WTC11 (cell line): ENCODE measurements around the gene ATXN7. TPM values are rescaled to one million over a fixed set of nuclear protein-coding genes. Genes with fewer than 3 reads are reported as not detected.

Experiments
- ATAC-seq: fragments of 200-7000 bp; cut with Tn5 transposase; 2 replicates; pipeline ENCODE4 v1.10.0; 2021; ENCODE audit warnings: mild to moderate bottlenecking, moderate library complexity
- CTCF ChIA-PET: fragments of 300-600 bp; sonication (Branson Sonifier 250); formaldehyde crosslinking; loops from one replicate; lab custom pipeline; 2021; ENCODE audit warnings: antibody characterized with exemption; lab: Charles Lee
- POLR2A ChIA-PET: fragments of 350-600 bp; sonication (Branson Sonifier 250); formaldehyde crosslinking; loops from one replicate; lab custom pipeline; 2021; ENCODE audit warnings: antibody characterized with exemption; lab: Charles Lee
- DNase-seq: peaks from one replicate; pipeline ENCODE4 v3.0.0; 2021; ENCODE audit warnings: low spot score
- H3K27ac Mint-ChIP-seq: 2 replicates; pipeline ENCODE4 v1.8.0; 2021; ENCODE audit warnings: mixed read lengths
- H3K27me3 Mint-ChIP-seq: 2 replicates; pipeline ENCODE4 v1.8.0; 2021; ENCODE audit warnings: low read depth, mild to moderate bottlenecking, moderate library complexity, mixed read lengths
- H3K36me3 Mint-ChIP-seq: 2 replicates; pipeline ENCODE4 v1.8.0; 2021; ENCODE audit warnings: mixed read lengths
- H3K4me1 Mint-ChIP-seq: 2 replicates; pipeline ENCODE4 v1.8.0; 2022; ENCODE audit warnings: mixed read lengths
- H3K4me3 Mint-ChIP-seq: 2 replicates; pipeline ENCODE4 v1.8.0; 2021; ENCODE audit warnings: mild to moderate bottlenecking, moderate library complexity, mixed read lengths
- H3K9me3 Mint-ChIP-seq: 2 replicates; pipeline ENCODE4 v1.8.0; 2021; ENCODE audit warnings: mixed read lengths
- AFF4 ChIP-seq: sonication (generic); formaldehyde crosslinking; IDR thresholded peaks from 2 replicates; pipeline ENCODE4 v1.8.1; 2023; ENCODE audit warnings: mild to moderate bottlenecking, missing genetic modification reagents, borderline replicate concordance
- ATF6 ChIP-seq: sonication (generic); formaldehyde crosslinking; IDR thresholded peaks from 2 replicates; pipeline ENCODE4 v1.8.1; 2023; ENCODE audit warnings: mild to moderate bottlenecking, missing genetic modification reagents
- CREM ChIP-seq: sonication (generic); formaldehyde crosslinking; IDR thresholded peaks from 2 replicates; pipeline ENCODE4 v1.8.1; 2022; ENCODE audit warnings: mild to moderate bottlenecking, missing genetic modification reagents, moderate library complexity
- CTCF ChIP-seq: fragments of 200-600 bp; IDR thresholded peaks from 2 replicates; pipeline ENCODE4 v1.8.0; 2022; ENCODE audit warnings: antibody characterized with exemption
- IRF1 ChIP-seq: sonication (generic); formaldehyde crosslinking; IDR thresholded peaks from 2 replicates; pipeline ENCODE4 v1.8.0; 2023; ENCODE audit warnings: missing genetic modification reagents
- JUN ChIP-seq: sonication (generic); formaldehyde crosslinking; IDR thresholded peaks from 2 replicates; pipeline ENCODE4 v1.8.0; 2023; ENCODE audit warnings: mild to moderate bottlenecking, missing genetic modification reagents
- MAX ChIP-seq: sonication (generic); formaldehyde crosslinking; IDR thresholded peaks from 2 replicates; pipeline ENCODE4 v1.8.0; 2022; ENCODE audit warnings: mild to moderate bottlenecking, missing genetic modification reagents
- NR3C1 ChIP-seq: sonication (generic); formaldehyde crosslinking; conservative IDR thresholded peaks from 2 replicates; pipeline ENCODE4 v1.8.1; 2023; ENCODE audit warnings: low read depth, mild to moderate bottlenecking, missing genetic modification reagents
- TEAD1 ChIP-seq: sonication (generic); formaldehyde crosslinking; IDR thresholded peaks from 2 replicates; pipeline ENCODE4 v1.8.0; 2022; ENCODE audit warnings: mild to moderate bottlenecking, missing genetic modification reagents
- ZNF219 ChIP-seq: sonication (generic); formaldehyde crosslinking; IDR thresholded peaks from 2 replicates; pipeline ENCODE4 v1.8.0; 2023; ENCODE audit warnings: missing genetic modification reagents, mild to moderate bottlenecking, borderline replicate concordance
- ZNF317 ChIP-seq: sonication (generic); formaldehyde crosslinking; IDR thresholded peaks from 2 replicates; pipeline ENCODE4 v1.8.1; 2023; ENCODE audit warnings: low read depth, mild to moderate bottlenecking, moderate library complexity, missing genetic modification reagents, borderline replicate concordance
- ZNF532 ChIP-seq: fragments of 250-450 bp; sonication (Bioruptor Pico); IDR thresholded peaks from 2 replicates; pipeline ENCODE4 v1.9.0; 2021; ENCODE audit warnings: mild to moderate bottlenecking, borderline replicate concordance
- total RNA-seq: library from RNA; stranded (reverse); gene quantifications from 3 replicates; pipeline ENCODE4 v1.2.3, GENCODE V29; 2021

ATXN7 gene
- total RNA-seq, 1 experiment from 2014 or later: 11.7 TPM

GRCh38 chr3:63960048-63960711, 96.5 kb downstream of the ATXN7 start:
- Mint-ChIP-seq H3K36me3 (no peaks in the 10 kb centered on the region), H3K27ac (peak overlapping the region; percentile 57), H3K4me3 (no peak overlapping the region), H3K4me1 (peaks cover 54% of the 10 kb centered on the region), H3K27me3 (no peaks in the 10 kb centered on the region), H3K9me3 (no peaks in the 10 kb centered on the region)
- DNase-seq (no peak), ATAC-seq (no peak; the same call in 1 of the 2 replicates)
- ChIA-PET CTCF (interaction anchor here (0.6 to 4.2 kb wide), 4 partner anchors 16 to 70 kb away, joined by 3 to 36 read pairs (median 4); no protein-coding TSS in a partner anchor), POLR2A (no interaction called here)
- no peak for TF ChIP-seq AFF4
- no peak for TF ChIP-seq NR3C1 (CRISPR knock-in tag)
- TF ChIP-seq ZNF532 (CRISPR knock-in tag): no peak
- no peak for TF ChIP-seq IRF1

- Mint-ChIP-seq H3K4me3 (no peak overlapping the region), H3K36me3 (no peaks in the 10 kb centered on the region), H3K9me3 (no peaks in the 10 kb centered on the region), H3K27me3 (no peaks in the 10 kb centered on the region), H3K27ac (no peak overlapping the region), H3K4me1 (peaks cover 53% of the 10 kb centered on the region)
- ChIA-PET CTCF (interaction anchor here (0.6 to 4.2 kb wide), 11 partner anchors 9 to 38 kb away, joined by 3 to 36 read pairs (median 3); no protein-coding TSS in a partner anchor), POLR2A (no interaction called here)
- DNase-seq (no peak), ATAC-seq (peak; percentile 63)
- peak; percentile 27 for TF ChIP-seq CTCF
- no peak for TF ChIP-seq JUN (CRISPR knock-in tag)
- no peak for TF ChIP-seq CREM (CRISPR knock-in tag)
These were observed 98.2 kb downstream of the ATXN7 start for GRCh38 chr3:63961891-63962290.

- no peak for TF ChIP-seq MAX
- no peak for TF ChIP-seq TEAD1 (CRISPR knock-in tag)
- TF ChIP-seq ZNF219 (CRISPR knock-in tag): no peak
- TF ChIP-seq ZNF317 (CRISPR knock-in tag): no peak
- TF ChIP-seq JUN (CRISPR knock-in tag): no peak
- TF ChIP-seq ATF6 (CRISPR knock-in tag): no peak
- no peak for DNase-seq
- H3K4me3 Mint-ChIP-seq: no peak overlapping the region
- H3K36me3 Mint-ChIP-seq: no peaks in the 10 kb centered on the region
- H3K4me1 Mint-ChIP-seq: peaks cover 62% of the 10 kb centered on the region
- no peak for ATAC-seq
- CTCF ChIA-PET: interaction anchor here (0.5 to 4.2 kb wide), 3 partner anchors 12 to 29 kb away, joined by 3 to 36 read pairs (median 9); no protein-coding TSS in a partner anchor
- no peaks in the 10 kb centered on the region for H3K27me3 Mint-ChIP-seq
- POLR2A ChIA-PET: no interaction called here
- no peak overlapping the region for H3K27ac Mint-ChIP-seq
- H3K9me3 Mint-ChIP-seq: no peaks in the 10 kb centered on the region
These were observed 99.8 kb downstream of the ATXN7 start for GRCh38 chr3:63963496-63963895.
